Esophagus muscularis mucosa (tissue), 4 donors: Measurements from ENCODE around the gene RAMP1. TPM values are rescaled to one million over a fixed set of nuclear protein-coding genes. Genes with fewer than 3 reads are reported as not detected.

Experiments used
- DNase-seq: peaks from one replicate; pipeline ENCODE4 v3.0.0-alpha.2; 2017; ENCODE audit errors: extremely low spot score
- H3K27ac ChIP-seq, 4 donors: fragments of 200-600 bp; sonication (generic); replicated peaks in 1 of 4; 1 replicate in 3 of 4; 2 replicates in 1 of 4; pipeline ENCODE4 v1.5.1; 2016 to 2019; ENCODE audit warnings: mild to moderate bottlenecking in 1 of 4
- H3K27me3 ChIP-seq, 4 donors: fragments of 200-600 bp; sonication (generic); one replicate each; pipeline versions ENCODE4 v1.5.1 to v1.6.0; 2016 to 2019
- H3K36me3 ChIP-seq, 4 donors: fragments of 200-600 bp; sonication (generic); one replicate each; pipeline ENCODE4 v1.5.1; 2016 to 2019
- H3K4me1 ChIP-seq, 4 donors: fragments of 200-600 bp; sonication (generic); one replicate each; pipeline ENCODE4 v1.5.1; 2016 to 2019
- H3K4me3 ChIP-seq, 4 donors: fragments of 200-600 bp; sonication (generic); 1 replicate in 2 of 4; 2 replicates in 2 of 4; pipeline ENCODE4 v1.5.1; 2016 to 2019; ENCODE audit warnings: mild to moderate bottlenecking in 4 of 4, moderate library complexity in 1 of 4
- H3K9me3 ChIP-seq, 4 donors: fragments of 200-600 bp; sonication (generic); 1 replicate in 3 of 4; 2 replicates in 1 of 4; pipeline ENCODE4 v1.5.1; 2016 to 2019
- EP300 ChIP-seq: sonication (generic); formaldehyde crosslinking; IDR thresholded peaks from one replicate; pipeline ENCODE4 v1.6.1; 2017; ENCODE audit warnings: antibody characterized with exemption
- POLR2A ChIP-seq: fragments of 450-650 bp; IDR thresholded peaks from one replicate; pipeline ENCODE4 v1.6.1; 2017; ENCODE audit warnings: antibody characterized with exemption, moderate library complexity, mild to moderate bottlenecking, low read depth
- POLR2AphosphoS5 ChIP-seq, 2 donors: sonication (generic); formaldehyde crosslinking; IDR thresholded peaks; one replicate each; pipeline ENCODE4 v1.6.1; 2017; ENCODE audit warnings: antibody characterized with exemption in 2 of 2
- WGBS: methylation state at CpG from one replicate; pipeline ENCODE4 v1.1.5; 2018; 5-methylcytosine and 5-hydroxymethylcytosine counted together
- intact Hi-C: fragments of 100-400 bp; cut with DNase I; formaldehyde crosslinking; loops from one replicate; pipeline ENCODE4 v1.15.1; 2023
- total RNA-seq, 4 donors: library from RNA; depleted of rRNA; stranded (reverse); fragments of >200 nt; gene quantifications; one replicate each; pipeline versions ENCODE4 v1.1.0 to v1.2.1, GENCODE V29; 2016
- TF ChIP-seq, protein P1 (sequence below), 3 experiments: fragments of 200-600 bp in 2 of 3; fragments of 450-650 bp in 1 of 3; sonication (generic) in 2 of 3; IDR thresholded peaks; one replicate each; pipeline ENCODE4 v1.5.1; 2017 to 2019; ENCODE audit warnings: antibody characterized with exemption in 3 of 3, mild to moderate bottlenecking in 2 of 3, moderate library complexity in 1 of 3

The RAMP1 gene
- total RNA-seq, 4 donors from 2014 or later = 172 to 287 (median 231) TPM

GRCh38 chr2:237876951-237877491 lies 17.6 kb downstream of the RAMP1 start:
- WGBS = 86% methylated on average over 13 of the region's 23 CpGs
- DNase-seq = no peak
- intact Hi-C loops = no loop called here
- Histone ChIP-seq H3K36me3 (peaks cover 0 to 8% (median 5%) of the 10 kb centered on the region in 4 donors), H3K27me3 (no peaks in the 10 kb centered on the region), H3K27ac (peak overlapping the region; percentile 82 to 95 (median 93)), H3K4me3 (no peak overlapping the region), H3K4me1 (peaks cover 50 to 80% (median 71%) of the 10 kb centered on the region in 4 donors), H3K9me3 (no peaks in the 10 kb centered on the region)
- TF ChIP-seq EP300 = no peak
- TF ChIP-seq POLR2A = no peak
- TF ChIP-seq, protein P1, sequence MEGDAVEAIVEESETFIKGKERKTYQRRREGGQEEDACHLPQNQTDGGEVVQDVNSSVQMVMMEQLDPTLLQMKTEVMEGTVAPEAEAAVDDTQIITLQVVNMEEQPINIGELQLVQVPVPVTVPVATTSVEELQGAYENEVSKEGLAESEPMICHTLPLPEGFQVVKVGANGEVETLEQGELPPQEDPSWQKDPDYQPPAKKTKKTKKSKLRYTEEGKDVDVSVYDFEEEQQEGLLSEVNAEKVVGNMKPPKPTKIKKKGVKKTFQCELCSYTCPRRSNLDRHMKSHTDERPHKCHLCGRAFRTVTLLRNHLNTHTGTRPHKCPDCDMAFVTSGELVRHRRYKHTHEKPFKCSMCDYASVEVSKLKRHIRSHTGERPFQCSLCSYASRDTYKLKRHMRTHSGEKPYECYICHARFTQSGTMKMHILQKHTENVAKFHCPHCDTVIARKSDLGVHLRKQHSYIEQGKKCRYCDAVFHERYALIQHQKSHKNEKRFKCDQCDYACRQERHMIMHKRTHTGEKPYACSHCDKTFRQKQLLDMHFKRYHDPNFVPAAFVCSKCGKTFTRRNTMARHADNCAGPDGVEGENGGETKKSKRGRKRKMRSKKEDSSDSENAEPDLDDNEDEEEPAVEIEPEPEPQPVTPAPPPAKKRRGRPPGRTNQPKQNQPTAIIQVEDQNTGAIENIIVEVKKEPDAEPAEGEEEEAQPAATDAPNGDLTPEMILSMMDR (IDR thresholded peaks at IDR 0.05) = no peak
- no peak for TF ChIP-seq POLR2AphosphoS5 (IDR thresholded peaks at IDR 0.05)

DNA sequence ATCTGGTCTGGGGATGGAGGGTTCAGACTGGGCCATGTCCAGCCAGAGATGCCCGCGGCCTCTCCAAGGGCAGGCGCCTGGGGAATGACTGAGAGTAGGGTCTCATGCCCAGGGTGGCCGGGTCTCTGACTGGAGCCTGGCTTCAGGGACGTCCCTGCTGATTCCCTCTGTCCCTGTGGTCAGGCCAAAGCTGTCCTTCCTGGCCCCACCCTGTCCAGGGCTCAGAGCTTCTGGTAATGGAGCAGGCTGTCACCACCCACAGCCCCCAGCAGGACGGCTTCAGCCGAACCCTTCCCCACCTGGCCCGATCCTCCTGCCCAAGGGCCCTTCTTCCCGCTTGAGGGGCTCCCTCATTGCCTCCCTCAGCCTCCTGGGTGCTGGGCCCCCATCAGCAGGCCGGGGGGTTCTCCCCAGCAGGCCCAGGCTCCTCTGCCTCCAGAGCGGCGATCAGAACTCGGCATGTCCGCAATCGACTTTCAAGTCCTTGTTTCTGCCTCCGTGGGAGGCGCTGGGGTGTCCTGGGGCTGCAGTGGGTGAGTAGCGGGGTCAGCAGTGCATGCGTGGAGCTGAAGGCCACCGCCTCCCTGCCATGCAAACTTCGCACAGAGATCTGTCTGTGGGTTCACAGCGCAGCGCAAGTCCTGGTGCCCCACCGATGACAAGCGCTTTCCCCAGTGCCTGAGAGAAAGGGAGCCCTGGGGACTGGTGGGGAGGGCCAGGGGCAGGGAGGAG lies 18.3 kb downstream of the RAMP1 start:
- Histone ChIP-seq H3K4me1 (peaks cover 46 to 80% (median 68%) of the 10 kb centered on the region in 4 donors), H3K4me3 (no peak overlapping the region), H3K36me3 (peaks cover 0 to 8% (median 8%) of the 10 kb centered on the region in 4 donors), H3K27ac (peak overlapping the region; percentile 82 to 95 (median 93)), H3K27me3 (no peaks in the 10 kb centered on the region), H3K9me3 (no peaks in the 10 kb centered on the region)
- DNase-seq = no peak
- 94% methylated on average over 7 of the region's 25 CpGs for WGBS
- TF ChIP-seq POLR2A (no peak), EP300 (no peak), POLR2AphosphoS5 (IDR thresholded peaks at IDR 0.05) (no peak)
- TF ChIP-seq, protein P1 (IDR thresholded peaks at IDR 0.05) = no peak
- intact Hi-C loops = no loop called here

GRCh38 chr2:237878321-237879057 lies 19.1 kb downstream of the RAMP1 start:
- peak overlapping the region; percentile 82 to 95 (median 93) for H3K27ac ChIP-seq
- peaks cover 0 to 8% (median 8%) of the 10 kb centered on the region in 4 donors for H3K36me3 ChIP-seq
- no peaks in the 10 kb centered on the region for H3K9me3 ChIP-seq
- H3K27me3 ChIP-seq = no peaks in the 10 kb centered on the region
- peaks cover 45 to 80% (median 68%) of the 10 kb centered on the region in 4 donors for H3K4me1 ChIP-seq
- no peak overlapping the region for H3K4me3 ChIP-seq
- TF ChIP-seq, protein P1 (IDR thresholded peaks at IDR 0.05) = no peak
- TF ChIP-seq POLR2A (no peak), POLR2AphosphoS5 (IDR thresholded peaks at IDR 0.05) (no peak), EP300 (no peak)
- intact Hi-C loops = no loop called here
- 84% methylated on average over 11 of the region's 14 CpGs for WGBS
- DNase-seq = no peak

DNA sequence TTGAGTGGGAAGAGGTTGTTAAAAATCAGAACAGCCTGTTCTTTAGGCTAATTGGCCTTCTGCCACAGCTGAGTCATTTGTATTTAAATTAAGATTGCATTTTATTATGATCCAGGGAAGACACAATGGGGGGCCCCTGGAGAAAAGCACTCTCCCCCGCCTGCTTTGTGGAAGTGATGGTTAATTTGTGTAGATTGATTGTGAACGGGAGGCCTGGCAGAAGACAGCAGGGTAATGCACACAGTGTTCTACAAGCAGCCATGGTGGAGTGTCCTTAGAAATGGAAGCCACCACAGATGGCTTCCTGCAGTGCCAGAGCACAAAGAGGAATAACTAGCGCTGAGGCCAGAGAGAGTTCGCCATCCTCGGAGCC lies 19.6 kb downstream of the RAMP1 start:
- Histone ChIP-seq H3K4me3 (no peak overlapping the region), H3K27ac (peak overlapping the region; percentile 82 to 95 (median 93)), H3K27me3 (no peaks in the 10 kb centered on the region), H3K9me3 (no peaks in the 10 kb centered on the region), H3K36me3 (peaks cover 0 to 8% (median 8%) of the 10 kb centered on the region in 4 donors), H3K4me1 (peaks cover 40 to 80% (median 68%) of the 10 kb centered on the region in 4 donors)
- TF ChIP-seq, protein P1 (IDR thresholded peaks at IDR 0.05) = no peak
- no peak for TF ChIP-seq POLR2AphosphoS5 (IDR thresholded peaks at IDR 0.05)
- no peak for TF ChIP-seq POLR2A
- TF ChIP-seq EP300 = no peak
- WGBS = 82% methylated on average over 5 of the region's 5 CpGs
- no peak for DNase-seq
- intact Hi-C loops = no loop called here
